SHP77 treated with DMSO at 0.1 percent for 48 hours (cell line): Measurements from ENCODE around the gene SMYD3.
A peak's percentile ranks its signal among the peaks of the same experiment; 100 is the strongest.

Experiments
- DNase-seq: peaks from one replicate; lab custom pipeline; 2025; lab: John Stamatoyannopoulos, UW

SMYD3 gene

DNA sequence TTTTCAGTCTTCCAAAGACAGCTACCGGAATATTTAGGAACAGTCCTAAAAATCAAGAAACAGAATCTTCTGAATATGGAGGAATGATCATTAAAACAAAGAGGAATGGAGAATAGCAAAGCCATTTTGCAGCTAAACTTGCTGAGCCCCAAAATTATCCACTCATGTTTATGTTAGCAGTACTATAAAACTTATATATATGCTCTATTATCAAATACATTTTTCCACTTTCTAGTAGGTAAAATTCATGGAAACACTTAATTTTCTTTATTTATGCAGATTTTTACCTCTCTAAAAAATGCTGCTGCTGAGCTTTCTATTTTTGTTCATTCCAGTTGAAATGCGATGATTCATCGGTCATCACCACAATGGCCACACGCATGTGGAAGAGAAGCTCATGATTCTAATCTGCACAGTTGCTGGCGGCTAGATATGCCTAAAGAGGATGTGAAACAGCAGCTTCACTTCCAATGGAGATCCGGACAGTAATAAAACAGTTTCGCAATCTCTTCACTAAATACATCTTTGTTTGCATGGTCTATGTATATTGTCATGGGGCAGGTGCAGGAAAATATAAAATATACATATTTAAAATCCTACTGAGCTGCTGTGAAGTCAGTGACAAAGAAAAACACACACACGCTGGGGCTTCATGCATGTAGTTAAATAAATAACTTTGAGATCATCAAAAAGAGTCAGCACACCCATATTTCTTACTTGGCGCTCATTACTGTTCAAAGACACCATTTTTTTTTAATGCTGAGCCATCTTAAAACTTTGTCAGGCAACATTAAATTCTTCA, 292.2 kb downstream of the SMYD3 start:
- DNase-seq, result peak; percentile 90

DNA sequence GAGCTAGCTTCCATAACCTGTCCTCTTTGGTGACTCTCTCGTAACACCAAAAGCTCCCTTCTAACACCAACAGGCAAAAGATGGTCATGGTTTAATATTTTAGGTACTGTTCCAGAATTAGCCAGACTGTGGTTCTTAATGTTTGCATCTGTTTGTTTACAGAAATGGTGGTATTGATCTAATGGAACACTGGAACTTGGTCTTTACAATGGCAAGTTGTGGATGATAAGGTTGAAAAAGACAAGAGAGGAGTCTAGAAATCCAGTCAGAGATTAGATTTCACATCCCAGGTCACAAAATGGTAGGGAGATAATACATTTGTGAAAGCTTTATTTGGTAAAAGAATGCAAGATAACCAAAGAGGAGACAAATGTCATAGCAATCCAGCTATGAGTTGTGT, 293.1 kb downstream of the SMYD3 start:
- DNase-seq, result no peak

DNA sequence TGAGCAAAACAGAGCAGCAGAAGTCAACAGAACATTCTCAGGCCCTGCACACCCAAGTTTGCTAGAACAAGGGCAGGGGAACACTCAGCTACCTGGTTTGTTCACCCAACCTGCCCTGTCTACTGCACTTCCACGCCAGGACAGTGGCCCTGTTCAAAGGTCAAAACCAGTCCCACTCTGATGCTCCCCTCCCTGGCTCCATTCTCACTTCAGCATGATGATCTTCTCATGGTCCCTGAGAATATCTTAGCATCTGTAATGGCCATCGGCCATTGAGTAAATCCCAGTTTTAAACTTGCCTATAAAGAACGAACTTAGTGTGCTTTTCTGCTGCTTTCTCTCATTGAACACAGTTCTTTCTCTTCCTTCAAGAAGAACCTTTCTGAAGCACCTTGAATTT, 293.6 kb downstream of the SMYD3 start:
- DNase-seq, result no peak

DNA sequence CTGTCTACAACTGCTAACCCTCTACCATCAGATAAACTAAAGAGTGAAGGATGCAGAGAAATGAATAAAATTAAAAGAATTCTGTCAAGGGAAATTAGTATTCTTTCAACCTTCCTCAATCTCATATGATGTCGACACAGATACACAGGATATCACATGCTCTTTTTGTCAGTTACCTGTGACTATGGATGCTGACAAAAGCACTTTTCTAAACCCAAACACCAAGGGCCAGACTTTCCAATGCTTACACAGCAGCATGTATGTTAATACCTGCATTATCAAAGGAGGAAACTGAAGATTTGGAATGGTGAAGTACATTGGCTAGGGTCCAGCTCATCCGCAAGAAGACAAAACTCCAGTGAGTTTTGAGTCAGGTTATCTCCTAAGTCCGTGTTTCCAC, 294.0 kb downstream of the SMYD3 start:
- DNase-seq, result no peak

DNA sequence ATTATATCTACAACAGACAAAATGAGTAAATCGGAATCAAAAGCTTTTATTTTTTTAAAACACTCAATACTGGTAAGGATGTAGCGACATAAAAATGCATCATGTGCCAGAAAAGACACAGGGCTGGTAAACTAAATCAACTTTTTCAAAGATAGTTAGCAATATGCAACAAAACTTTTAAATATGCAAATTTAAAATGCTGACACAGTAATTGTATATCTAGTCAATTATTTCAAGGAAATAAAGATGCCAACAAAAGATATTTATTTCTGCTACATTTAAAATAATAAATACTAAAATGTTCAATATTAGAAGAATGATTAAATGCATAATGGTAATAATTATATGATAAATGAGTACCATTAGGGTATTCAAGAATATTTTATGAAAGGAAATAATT, 295.1 kb downstream of the SMYD3 start:
- no peak for DNase-seq

DNA sequence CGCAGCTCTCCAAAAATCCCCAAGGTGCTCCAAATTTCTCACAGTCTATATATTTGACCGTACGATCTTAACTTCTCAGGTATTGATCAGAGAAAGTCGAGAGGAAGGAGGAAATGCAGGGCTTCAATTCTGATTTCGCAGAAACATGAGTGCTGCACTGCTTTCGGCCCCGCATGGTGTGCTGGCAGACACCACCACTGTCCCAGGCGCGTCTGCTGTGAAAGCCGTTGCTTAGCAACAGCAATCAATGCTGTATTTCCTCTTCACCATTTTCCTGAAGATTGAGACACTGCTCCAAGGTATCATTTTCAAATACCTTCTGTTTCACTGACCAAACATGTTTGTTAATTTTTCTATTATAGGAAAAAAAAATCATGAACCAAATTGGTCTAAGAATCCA, 296.3 kb downstream of the SMYD3 start:
- DNase-seq, result peak; percentile 33

DNA sequence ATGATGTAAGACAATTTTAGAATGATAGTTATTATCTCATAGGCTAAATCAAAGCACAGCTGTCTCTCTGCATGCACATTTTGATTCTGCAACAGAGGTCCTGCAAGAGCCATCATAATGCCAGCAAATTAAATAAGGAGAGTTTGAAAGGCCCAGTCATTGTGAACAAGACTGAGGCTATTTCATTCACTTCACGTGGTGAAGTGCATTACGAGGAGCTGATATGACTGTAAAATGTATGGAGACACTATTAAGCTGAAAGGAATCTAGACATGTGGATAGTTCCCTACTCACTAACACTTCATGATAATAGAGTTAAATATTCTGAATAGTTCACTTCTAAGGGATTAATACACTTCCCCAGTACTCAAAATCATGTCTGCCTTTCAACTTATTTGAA, 299.0 kb downstream of the SMYD3 start:
- no peak for DNase-seq

DNA sequence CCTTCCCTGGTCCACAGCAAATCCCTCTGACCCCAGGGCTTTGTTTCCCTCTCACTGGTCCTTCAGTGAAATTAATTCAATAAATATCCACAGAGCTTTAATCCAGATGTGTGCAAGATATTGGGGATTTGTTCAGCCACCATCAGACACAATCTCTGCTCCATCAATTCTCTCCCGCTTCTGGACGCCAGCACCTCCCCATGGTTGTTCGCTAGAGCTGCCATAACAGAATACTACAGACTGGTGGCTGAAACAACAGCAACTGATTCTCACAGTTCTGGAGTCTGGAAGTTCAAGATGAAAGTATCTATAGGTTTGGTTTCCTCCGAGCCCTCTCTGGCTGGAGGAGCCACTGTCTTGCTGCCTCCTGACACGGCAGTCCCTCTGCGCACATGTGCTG, 303.9 kb downstream of the SMYD3 start:
- DNase-seq, result no peak

DNA sequence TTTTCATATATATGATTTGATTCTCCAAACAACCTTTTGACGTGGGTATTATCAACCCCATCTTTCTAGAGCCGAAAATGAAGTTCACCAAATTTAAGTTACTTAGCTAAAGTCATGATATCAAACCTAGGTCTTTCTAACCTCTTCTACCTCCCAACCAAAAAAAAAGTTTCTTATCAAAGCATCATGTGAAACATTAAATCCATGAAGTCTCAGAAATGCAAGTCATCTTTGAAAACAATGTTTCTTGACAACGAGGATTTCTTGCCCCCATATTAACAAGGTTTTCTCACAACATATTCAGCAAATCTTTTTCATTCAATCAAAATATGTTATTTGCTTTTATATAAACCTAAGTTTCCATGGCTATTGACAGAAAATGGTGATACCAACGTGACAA, 306.3 kb downstream of the SMYD3 start:
- DNase-seq, result no peak

DNA sequence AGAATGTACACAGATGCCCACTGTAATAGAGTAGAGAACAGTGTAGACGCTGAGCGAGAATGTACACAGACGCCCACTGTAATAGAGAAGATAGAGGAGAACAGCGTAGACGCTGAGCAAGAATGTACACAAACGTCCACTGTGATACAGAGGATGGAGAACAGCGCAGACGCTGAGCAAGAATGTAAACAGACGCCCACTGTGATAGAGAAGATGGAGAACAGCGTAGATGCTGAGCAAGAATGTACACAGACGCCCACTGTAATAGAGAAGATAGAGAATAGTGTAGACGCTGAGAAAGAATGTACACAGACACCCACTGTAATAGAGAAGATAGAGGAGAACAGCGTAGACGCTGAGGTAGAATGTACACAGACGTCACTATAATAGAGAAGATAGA, 306.9 kb downstream of the SMYD3 start:
- DNase-seq, result no peak

DNA sequence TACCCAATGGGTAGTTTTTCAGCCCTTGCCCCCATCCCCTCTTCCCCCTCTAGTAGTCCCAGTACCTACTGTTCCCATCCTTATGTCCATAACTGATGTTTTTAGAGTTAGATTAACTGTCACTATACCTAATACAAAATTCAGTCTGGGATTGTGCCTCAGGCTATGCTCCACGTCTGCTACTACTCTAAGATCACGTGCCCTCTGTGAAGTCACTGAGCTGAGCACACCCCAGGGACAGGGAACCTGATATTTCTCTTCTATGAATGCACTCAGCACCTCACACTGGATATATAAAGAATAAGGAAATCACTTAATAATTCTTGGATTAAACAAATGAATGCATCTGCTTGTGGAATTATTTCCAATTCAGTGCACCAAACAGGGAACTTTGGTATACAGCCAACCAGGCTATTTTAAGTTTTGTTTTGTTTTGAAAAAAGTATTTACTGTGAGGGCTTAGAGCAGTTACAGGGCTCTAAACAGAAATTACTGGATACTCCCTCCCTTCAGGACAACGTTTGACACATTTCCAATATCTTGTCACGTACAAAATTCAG, 307.9 kb downstream of the SMYD3 start:
- DNase-seq, result no peak

DNA sequence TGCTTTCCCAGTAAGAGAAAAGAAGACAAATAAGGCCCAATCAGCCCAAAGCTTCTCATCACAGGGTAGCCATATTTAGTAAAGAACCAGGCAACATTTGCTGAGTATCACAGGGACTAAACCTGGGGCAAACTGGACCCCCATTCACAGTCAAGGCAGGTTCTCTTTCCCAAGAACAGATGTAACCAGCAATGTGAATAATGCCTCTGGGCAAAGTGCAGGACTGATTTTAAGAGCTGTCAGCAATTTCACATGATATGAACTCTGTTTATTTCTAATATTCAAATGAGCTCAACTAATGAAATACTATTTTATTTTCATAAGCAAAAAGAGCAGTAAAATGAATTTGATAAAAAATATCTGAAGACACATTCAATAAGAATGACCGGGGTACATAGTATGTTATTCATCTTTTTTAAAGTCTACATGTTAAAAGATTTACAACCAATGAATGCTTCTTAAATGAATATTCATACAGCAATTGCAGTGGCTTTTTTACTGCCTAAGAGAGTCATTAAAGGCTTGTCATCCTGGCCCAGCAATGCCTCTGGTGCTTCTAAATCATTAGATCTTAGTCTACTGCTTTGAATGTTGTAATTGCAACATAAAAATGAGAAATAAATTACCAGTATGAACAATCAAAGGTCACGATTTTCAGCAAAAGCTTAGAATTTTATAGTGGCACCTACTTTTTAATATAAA, 308.8 kb downstream of the SMYD3 start:
- no peak for DNase-seq

DNA sequence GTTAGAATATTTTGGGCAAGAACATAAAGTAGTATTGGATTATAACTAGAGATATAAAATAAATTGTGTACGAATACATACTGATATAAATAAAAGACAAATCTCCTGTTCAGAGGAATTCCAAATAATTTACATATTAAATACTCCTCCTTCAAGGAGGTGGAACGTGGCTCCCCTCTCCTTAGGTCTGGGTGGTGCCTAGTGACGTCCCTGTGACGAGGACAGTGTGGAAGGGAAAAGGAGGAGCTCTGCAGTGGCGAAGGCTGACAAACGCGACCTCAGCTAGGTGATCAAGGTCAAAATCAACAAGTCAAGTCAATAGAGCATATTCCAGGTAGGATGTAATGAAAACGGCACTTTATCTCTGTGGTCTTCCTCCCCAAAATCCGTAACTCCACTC, 310.0 kb downstream of the SMYD3 start:
- DNase-seq, result no peak

DNA sequence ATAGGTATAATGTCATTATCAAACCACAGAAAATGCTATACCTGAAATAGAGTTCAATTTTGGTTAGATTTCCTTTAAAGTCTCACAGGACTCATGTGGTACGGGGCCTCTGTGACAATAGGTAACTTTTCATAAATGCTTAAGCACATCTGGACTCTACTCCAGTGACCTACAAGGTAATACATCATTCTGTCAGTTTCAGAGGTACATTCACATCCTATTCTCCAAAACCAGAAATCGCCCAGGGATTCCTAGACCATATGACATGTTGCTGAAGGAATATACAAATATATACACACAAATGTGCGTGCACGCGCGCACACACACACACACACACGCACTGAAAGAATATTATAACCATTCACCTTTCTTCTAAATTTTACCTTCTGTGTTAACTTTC, 311.8 kb downstream of the SMYD3 start:
- no peak for DNase-seq

DNA sequence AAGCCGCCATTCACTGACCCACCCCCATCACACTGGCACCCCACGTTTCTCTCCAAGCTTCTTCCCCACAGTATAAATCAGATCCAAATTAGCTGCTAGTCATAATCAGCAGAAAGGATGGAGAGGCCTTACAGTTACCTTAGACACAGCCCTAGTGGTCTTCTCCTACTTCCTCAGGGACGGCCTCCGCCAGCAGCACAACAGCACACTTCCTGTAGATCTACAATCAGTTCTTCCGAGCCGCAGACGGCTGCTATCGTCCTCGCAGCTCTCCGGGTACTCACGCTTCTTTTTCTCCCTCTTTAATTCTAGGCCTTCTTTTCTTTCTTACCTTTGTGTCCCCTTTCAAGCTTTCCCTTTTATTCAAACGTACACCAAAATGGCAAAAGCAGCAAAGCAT, 313.5 kb downstream of the SMYD3 start:
- DNase-seq, result no peak

DNA sequence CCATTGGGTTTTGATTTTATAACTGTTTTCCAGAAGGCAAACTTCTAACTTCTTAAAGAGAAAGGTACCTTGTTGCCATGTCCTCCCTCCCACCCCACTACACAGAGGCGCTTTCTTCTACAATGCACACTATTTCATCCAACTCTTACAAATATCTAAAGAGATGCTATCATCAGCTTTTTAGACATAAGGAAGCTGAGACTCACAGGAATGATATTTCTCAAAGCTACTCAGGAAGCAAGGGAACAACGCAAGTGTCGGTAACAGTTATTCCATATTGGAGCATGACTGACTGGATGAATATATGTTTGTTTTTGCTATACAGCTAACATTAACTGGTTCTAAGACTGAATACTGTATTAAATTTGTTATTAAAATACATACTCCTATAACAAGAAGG, 318.0 kb downstream of the SMYD3 start:
- no peak for DNase-seq

DNA sequence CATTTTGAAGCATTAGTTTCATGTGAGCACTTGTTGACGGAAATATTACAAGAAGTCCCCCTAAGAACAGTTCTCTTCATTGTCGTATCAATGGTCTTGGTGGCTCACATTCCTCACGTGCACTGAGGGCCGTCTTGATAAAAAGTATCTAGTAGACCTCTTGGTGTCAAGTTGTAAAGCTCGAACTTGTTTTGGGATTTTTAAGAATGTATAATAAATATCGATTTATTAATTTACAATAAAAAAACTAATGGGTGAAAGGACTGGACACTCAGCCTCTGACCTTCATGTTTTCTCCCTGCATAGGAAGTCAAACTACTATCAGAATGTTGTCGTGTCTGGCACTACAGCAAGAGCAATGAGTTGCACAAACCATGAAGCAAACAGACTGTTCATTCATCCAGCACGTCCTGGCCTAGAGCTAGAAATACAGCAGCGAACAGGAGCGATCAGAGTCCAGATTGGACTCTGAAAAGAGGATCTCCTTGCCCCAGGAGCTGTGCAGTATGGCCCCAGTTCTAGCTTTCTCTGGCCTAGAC, 319.2 kb downstream of the SMYD3 start:
- DNase-seq, result no peak

DNA sequence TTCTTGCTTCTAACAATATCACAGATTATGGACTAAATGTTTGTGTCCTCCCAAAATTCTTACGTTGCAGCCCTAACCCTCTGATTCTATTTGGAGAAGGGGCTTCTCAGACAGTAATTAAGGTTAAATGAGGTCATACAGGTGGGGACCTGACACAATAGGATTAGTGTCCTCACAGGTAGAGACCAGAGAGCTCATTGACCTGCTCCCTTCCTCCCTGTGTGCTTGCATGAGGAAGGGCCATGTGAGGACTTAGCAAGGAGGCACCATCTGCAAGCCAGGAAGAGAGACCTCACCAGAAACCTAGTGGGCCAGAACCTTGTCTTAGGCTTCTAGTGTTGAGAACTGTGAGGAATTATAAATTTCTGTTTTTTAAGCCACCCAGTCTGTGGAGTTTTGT, 322.6 kb downstream of the SMYD3 start:
- DNase-seq, result no peak

DNA sequence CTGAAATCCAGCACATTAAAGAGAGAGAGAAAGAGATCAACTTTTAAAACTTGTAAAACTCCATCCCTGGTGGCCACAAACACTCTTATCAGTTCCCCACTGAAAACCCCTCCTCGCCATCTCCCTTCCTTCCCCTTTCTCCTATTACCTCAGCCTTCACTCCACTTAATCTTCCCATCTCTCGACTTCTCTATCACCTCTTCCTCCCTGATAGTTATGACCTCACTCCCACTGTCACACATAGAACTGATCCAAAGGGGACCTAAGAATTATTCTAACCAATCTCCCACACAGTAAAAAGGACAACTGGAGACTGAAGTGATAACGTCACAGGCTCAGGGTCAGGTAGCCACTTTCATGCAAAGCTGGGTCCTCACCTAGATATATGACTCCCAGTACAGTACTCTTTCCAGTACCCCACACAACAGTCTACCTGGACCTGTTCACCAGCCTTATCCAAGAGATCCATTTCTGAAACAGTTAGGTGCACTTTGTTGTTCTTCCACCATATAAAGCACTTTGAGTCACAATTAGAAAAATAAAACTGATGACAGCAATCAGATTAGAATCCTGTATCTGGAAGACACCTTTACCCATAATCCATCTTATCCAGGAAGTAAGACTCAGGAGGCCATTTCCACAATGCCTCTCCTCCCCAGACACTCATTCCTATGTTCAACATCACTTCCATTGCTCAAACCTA, 324.8 kb downstream of the SMYD3 start:
- no peak for DNase-seq

DNA sequence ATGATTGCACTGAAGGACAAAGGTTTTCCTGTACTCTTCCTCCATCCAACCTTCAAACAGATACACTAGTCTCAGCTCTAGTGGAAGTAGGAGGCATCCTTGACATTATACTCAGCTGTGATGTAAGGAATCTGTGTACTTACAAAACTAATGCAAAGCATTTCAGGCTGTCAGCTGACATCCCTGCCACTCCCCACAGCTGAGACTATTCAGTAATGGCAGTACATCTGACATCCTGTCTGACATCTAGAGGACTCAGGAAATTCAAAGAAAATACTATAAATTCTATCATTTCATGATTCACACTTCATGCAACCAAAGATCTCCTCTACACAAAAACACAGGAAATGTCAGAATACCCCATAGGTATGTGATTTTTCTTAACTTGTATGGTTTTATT, 325.8 kb downstream of the SMYD3 start:
- no peak for DNase-seq

DNA sequence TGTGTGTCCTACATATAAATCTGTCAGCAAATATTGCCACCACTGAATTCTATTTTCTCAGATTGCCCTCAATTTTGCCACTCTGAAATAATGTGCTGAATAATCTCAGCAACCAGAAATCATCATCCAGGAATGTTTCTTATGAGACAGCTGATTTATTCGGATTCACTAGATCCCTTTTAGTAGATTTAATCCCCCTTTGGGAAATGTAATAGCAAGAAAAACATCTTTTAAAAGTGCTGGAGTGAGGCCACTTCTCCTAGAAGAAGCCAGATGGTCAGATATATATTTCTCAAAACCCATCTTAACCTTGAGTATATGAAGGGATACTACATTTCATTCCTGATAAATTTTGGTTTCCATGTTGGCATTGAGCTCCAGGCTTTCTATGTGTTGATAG, 327.7 kb downstream of the SMYD3 start:
- DNase-seq, result no peak

DNA sequence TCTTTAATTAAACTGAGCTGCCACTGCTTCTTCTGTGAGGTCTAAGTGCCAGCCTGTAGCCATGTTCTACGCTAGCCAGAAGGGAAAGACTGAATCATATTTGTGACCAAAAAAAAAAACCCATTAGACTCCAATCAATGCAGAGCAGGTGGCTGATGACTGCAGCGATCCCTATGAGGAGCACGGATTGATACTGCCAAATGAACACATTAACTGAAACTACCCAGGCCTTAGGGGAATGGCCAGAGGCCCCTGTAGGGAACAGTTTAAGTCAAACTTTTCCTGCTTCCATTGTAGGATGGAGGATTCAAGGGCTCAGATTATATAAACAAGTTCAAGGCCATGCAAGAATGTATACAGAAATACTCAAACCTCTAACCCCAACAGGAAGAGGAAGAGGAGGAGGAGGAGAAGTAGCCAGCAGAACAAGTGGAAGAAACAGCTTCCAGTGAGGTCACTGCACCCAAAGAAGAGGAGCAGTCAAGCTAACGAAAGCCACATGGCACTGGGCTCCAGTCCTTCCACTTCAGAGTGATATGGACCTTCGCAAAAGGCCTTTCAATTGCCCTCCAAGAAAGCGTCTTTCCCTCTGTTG, 328.3 kb downstream of the SMYD3 start:
- no peak for DNase-seq
